Skeletal muscle tissue (tissue), 4 donors: ENCODE results near the gene FAM107A. TPM values are rescaled to one million over a fixed set of nuclear protein-coding genes. Genes with fewer than 3 reads are reported as not detected.

Experiments used
- H3K27ac ChIP-seq: one replicate; pipeline ENCODE4 v1.7.0; 2013; ENCODE audit warnings: mild to moderate bottlenecking, low read depth, low read length, inconsistent platforms
- H3K27me3 ChIP-seq, 3 donors: one replicate each; pipeline ENCODE4 v1.7.0; 2013; ENCODE audit warnings: low read length in 3 of 3; ENCODE audit not compliant: control insufficient read depth in 3 of 3, insufficient read depth in 3 of 3
- H3K36me3 ChIP-seq, 3 donors: one replicate each; pipeline ENCODE4 v1.7.0; 2013; ENCODE audit warnings: low read length in 3 of 3; ENCODE audit not compliant: control insufficient read depth in 3 of 3, insufficient read depth in 3 of 3
- H3K4me1 ChIP-seq, 3 donors: one replicate each; pipeline ENCODE4 v1.7.0; 2013; ENCODE audit warnings: low read length in 3 of 3, mild to moderate bottlenecking in 3 of 3; ENCODE audit not compliant: control insufficient read depth in 3 of 3, insufficient read depth in 3 of 3
- H3K4me3 ChIP-seq, 3 donors: one replicate each; pipeline ENCODE4 v1.7.0; 2013; ENCODE audit warnings: low read length in 3 of 3
- H3K9ac ChIP-seq, 3 donors: one replicate each; pipeline ENCODE4 v1.7.0; 2013; ENCODE audit warnings: low read length in 3 of 3, mild to moderate bottlenecking in 3 of 3, moderate library complexity in 2 of 3, low read depth in 1 of 3
- H3K9me3 ChIP-seq, 3 donors: one replicate each; pipeline ENCODE4 v1.7.0; 2013; ENCODE audit warnings: low read length in 3 of 3; ENCODE audit not compliant: control insufficient read depth in 3 of 3
- total RNA-seq: library from RNA; depleted of rRNA; stranded (reverse); fragments of >200 nt; gene quantifications from one replicate; pipeline ENCODE4 v1.2.3, GENCODE V29; 2014
- donor health status: Osteomylitis.

Gene FAM107A
- total RNA-seq, 1 donor from 2014 or later: under 0.01 TPM

DNA sequence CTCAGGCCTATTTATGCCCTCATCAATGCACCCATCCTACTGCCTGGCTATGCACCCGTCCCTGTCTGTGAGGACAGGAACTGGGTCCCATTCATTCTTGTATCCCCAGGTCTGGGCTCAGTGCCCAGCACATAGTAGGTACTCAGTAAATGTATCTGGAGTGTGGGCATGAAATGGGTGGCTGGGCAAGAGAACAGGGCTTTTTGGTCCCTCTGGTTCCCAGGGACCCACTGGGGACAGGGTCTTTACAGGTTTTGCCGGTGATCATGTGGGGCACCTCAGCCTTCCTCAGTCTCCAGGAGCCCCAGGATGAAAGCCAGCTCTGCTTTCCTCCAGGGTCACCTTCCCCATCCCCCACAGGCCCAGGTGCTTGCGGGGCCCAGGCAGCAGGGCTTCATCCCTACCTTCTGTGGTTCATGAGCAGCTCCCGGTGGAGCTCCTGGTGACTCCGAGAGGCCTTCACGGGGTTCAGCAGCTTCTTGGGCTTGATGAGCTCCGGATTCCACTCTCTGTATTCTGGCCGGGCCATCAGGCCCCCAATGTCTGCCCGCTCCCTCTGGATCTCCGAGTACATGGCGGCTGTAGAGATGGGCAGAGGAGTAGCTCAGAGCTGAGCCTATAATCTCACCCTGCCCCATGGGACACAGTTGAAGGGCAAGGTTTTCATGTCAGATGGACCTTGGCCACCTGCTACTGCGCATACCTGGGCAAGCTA, 7.7 kb downstream of the FAM107A start:
- Histone ChIP-seq H3K9me3 (no peaks in the 10 kb centered on the region), H3K4me3 (no peak overlapping the region), H3K9ac (no peak overlapping the region), H3K27me3 (peaks cover 0 to 6% (median 0%) of the 10 kb centered on the region in 3 donors), H3K27ac (no peak overlapping the region), H3K4me1 (peaks cover 5 to 14% (median 5%) of the 10 kb centered on the region in 3 donors), H3K36me3 (no peaks in the 10 kb centered on the region)

DNA sequence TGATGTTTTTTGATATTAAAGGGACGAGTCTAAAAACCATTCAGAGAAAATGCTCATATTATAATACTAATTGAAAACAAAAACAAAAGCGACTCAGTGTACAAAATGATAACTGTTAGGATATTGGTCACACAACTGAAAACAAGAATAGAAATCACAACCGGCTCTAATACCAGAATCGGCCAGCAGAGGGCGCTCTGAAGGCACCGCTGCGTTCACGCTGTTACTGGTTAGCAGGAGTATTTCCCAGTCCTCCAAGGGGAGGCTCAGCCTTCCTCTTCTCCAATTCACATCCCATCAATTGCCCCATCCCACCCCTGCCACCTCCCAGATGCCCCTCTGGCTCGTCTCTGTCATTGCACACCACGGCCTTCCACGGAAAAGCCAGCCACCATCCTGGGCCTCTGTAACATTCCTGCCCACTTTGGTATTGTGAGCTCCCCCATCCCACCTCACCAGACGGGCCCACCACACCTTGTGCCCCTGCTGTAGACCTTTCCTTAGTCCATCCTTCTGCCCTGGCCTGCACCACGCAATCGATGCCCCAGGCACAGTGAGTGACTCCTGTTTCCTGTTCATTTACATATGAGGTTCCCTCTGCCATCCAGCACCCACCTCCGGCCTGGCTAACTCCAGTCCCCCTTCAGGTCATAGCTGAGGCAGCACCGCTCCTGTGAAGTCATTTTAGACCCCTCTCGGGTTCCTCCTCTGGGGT, 8.5 kb downstream of the FAM107A start:
- Histone ChIP-seq H3K27me3 (peaks cover 0 to 6% (median 0%) of the 10 kb centered on the region in 3 donors), H3K9me3 (no peaks in the 10 kb centered on the region), H3K36me3 (no peaks in the 10 kb centered on the region), H3K4me1 (peaks cover 0 to 10% (median 4%) of the 10 kb centered on the region in 3 donors), H3K4me3 (no peak overlapping the region), H3K27ac (no peak overlapping the region), H3K9ac (peak overlapping the region in 1 of 3 donors; percentile 20)

DNA sequence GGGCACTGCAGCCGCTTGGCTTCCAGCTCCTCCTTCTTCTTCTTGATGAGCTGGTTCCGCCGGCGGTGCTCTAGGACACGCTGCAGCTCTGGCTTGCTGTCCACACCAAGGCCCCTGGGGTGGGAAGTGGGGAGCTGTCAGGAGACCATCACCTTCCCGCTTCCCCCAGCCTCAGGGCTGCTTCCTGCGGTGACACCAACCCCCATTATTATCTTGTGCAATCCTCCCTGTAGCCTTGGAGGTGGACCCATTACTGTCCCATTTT, 10.0 kb downstream of the FAM107A start:
- H3K9ac ChIP-seq: no peak overlapping the region
- H3K4me3 ChIP-seq: no peak overlapping the region
- H3K27me3 ChIP-seq: no peaks in the 10 kb centered on the region
- peaks cover 0 to 5% (median 0%) of the 10 kb centered on the region in 3 donors for H3K36me3 ChIP-seq
- H3K9me3 ChIP-seq: no peaks in the 10 kb centered on the region
- peaks cover 0 to 3% (median 0%) of the 10 kb centered on the region in 3 donors for H3K4me1 ChIP-seq
- no peak overlapping the region for H3K27ac ChIP-seq

GRCh38 chr3:58566398-58567250, 10.6 kb downstream of the FAM107A start:
- Histone ChIP-seq H3K4me3 (no peak overlapping the region), H3K9ac (no peak overlapping the region), H3K4me1 (peaks cover 0 to 3% (median 0%) of the 10 kb centered on the region in 3 donors), H3K27me3 (no peaks in the 10 kb centered on the region), H3K27ac (no peak overlapping the region), H3K9me3 (no peaks in the 10 kb centered on the region), H3K36me3 (peaks cover 0 to 5% (median 0%) of the 10 kb centered on the region in 3 donors)

DNA sequence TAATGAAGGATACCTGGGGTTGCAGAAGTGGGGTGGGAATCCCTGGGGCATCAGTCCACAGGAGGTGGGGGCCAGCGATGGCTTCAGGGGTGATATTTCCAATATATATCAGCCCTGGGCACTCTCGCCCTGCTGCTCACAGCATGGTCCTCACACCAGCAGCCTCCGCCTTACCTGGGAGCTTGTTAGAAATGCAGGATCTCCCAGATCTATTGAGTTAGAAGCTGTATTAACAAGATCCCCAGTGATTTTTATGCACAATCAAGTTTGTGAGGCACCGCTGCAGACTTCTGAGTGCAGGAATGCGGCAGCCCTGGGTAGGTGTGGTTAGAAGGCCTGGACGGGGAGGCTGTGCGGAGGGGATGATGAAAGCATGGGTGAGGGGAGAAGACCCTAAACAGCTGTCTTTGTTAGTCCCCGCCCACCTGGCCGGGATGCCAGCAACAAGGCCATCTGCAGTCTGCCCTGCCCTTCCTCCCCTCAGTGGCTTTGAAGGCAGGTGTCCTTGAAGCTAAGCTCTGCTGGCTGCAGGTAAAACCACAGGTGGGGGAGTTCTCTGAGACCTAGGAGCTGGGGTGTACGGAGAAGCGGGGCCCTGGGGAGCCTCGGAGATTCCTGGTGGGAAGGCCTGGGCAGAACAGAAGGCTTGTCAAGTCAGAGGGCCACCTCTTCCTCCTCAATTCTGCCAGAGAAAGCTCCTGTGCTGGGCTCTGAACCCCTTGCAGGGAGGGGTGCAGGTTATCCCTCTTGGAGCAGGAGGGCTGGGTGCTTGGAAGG, 11.4 kb downstream of the FAM107A start:
- Histone ChIP-seq H3K9me3 (no peaks in the 10 kb centered on the region), H3K9ac (no peak overlapping the region), H3K27me3 (no peaks in the 10 kb centered on the region), H3K4me1 (peaks cover 0 to 3% (median 0%) of the 10 kb centered on the region in 3 donors), H3K36me3 (peaks cover 0 to 5% (median 0%) of the 10 kb centered on the region in 3 donors), H3K4me3 (no peak overlapping the region), H3K27ac (no peak overlapping the region)

DNA sequence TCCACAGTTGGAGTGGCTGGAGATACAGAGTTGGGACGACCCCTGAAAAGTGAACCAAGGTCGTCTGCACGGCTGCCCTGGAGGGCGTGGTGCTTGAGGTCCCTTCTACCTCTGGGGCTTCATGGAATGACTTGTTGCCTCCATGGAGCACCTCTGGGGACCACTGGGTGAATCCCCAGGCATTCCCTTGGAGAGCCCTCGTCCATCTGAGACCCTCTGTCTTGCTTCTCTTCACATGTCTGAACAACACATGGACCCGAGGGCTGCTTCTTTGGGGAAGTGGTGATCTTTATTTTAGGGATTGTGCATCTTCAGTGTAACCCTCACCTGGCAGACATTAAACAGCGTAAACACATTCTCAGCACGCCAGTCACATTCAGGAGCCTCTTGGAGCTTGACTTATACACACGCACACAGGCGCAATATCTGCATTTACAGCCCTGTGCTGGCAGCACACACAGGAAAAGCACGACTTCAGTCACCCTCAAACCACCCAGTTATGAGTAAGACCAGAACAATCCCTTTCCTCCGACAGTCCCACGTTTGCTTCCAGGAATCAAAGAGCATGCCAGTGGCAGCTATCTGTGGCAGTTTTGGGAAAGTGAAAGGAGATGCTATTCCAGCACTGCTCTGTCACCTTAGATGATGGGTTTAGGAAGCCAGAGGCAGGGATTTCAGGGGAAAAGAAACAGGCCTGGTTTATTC, 12.6 kb downstream of the FAM107A start:
- no peak overlapping the region for H3K9ac ChIP-seq
- H3K4me3 ChIP-seq: no peak overlapping the region
- peaks cover 0 to 5% (median 0%) of the 10 kb centered on the region in 3 donors for H3K36me3 ChIP-seq
- no peak overlapping the region for H3K27ac ChIP-seq
- H3K9me3 ChIP-seq: no peaks in the 10 kb centered on the region
- H3K27me3 ChIP-seq: no peaks in the 10 kb centered on the region
- H3K4me1 ChIP-seq: peaks cover 0 to 3% (median 0%) of the 10 kb centered on the region in 3 donors

DNA sequence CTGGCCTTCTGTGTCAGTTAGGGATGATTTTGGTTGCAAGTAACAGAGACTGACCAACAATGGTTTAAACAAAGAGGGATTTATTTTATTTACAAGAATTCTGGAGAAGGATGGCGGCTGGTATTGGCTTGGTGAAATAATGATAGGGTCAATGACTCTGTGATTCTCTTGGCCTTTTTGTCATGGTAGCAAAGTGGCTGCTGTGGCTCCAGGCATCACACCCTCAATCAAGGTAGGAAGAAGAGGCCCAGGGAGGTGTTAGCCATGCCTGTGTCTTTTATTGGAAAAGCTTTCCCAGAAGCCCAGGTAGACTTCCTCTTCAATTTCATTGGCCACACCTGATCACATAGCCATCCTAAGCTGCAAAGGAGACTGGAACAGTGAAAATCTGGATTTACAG, 13.1 kb downstream of the FAM107A start:
- peaks cover 0 to 5% (median 0%) of the 10 kb centered on the region in 3 donors for H3K36me3 ChIP-seq
- H3K27ac ChIP-seq: no peak overlapping the region
- H3K9ac ChIP-seq: no peak overlapping the region

DNA sequence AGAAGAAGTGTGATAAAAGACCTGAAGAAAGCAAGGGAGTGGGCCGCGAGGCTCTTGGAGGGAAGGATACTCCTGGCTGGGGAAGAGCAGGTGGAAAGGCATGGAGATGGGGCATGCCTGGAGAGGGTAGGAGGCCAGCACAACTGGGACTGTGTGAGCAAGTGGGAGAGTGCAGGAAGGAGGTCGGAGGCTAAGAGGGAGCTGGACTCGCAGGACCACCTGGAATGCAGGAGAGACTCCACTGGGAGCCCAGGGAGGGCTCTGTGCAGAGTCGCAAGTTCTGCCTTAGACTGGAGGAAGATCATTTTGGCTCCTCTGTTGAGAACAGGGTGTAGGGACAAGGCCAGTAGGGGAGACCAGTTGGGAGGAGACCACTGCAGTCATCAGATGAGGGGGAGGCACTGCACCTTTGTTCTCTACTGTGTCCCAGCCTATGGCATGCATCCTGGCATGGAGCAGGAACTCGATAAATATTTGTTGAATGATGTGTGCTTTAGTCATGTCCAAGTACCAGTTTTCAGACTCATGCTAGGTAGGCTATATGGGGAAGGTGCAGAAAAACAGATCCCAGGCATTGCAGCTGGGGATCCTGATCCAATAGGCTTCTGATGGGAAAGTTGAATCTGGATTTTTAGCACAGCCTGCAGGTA, 13.7 kb downstream of the FAM107A start:
- H3K4me1 ChIP-seq: no peaks in the 10 kb centered on the region
- no peak overlapping the region for H3K27ac ChIP-seq
- no peaks in the 10 kb centered on the region for H3K27me3 ChIP-seq
- H3K9me3 ChIP-seq: no peaks in the 10 kb centered on the region
- H3K36me3 ChIP-seq: peaks cover 0 to 5% (median 0%) of the 10 kb centered on the region in 3 donors
- H3K4me3 ChIP-seq: no peak overlapping the region
- H3K9ac ChIP-seq: no peak overlapping the region

More for the DNA sequence above, 13.1 kb downstream of the FAM107A start:
- Histone ChIP-seq H3K9me3 (no peaks in the 10 kb centered on the region), H3K4me1 (peaks cover 0 to 3% (median 0%) of the 10 kb centered on the region in 3 donors), H3K27me3 (no peaks in the 10 kb centered on the region), H3K4me3 (no peak overlapping the region)
